Effector memory CD4-positive, alpha-beta T cell (primary cell): ENCODE results near the gene SMAD6.

Source experiments
- DNase-seq, 3 donors: peaks; one replicate each; pipeline ENCODE4 v3.0.0-alpha.2; 2020
- H3K27ac ChIP-seq: 2 replicates; pipeline ENCODE4 v1.7.0; 2013; ENCODE audit warnings: mild to moderate bottlenecking, low read length, moderate library complexity; ENCODE audit not compliant: insufficient read depth, poor library complexity, severe bottlenecking
- H3K27me3 ChIP-seq: replicated peaks from 2 replicates; pipeline ENCODE4 v1.7.0; 2013; ENCODE audit warnings: mild to moderate bottlenecking, low read length; ENCODE audit not compliant: insufficient read depth, control insufficient read depth, poor library complexity, severe bottlenecking
- H3K36me3 ChIP-seq: 2 replicates; pipeline ENCODE4 v1.7.0; 2013; ENCODE audit warnings: mild to moderate bottlenecking, low read length, moderate library complexity; ENCODE audit not compliant: control insufficient read depth, insufficient read depth
- H3K4me1 ChIP-seq: 2 replicates; pipeline ENCODE4 v1.7.0; 2013; ENCODE audit warnings: low read length, mild to moderate bottlenecking; ENCODE audit not compliant: control insufficient read depth, insufficient read depth, poor library complexity, severe bottlenecking
- H3K4me3 ChIP-seq: 2 replicates; pipeline ENCODE4 v1.7.0; 2013; ENCODE audit warnings: low read length, low read depth, mild to moderate bottlenecking; ENCODE audit not compliant: insufficient read depth, poor library complexity, severe bottlenecking
- H3K9me3 ChIP-seq: 2 replicates; pipeline ENCODE4 v1.7.0; 2013; ENCODE audit warnings: mild to moderate bottlenecking, low read length, moderate library complexity; ENCODE audit not compliant: control insufficient read depth

The SMAD6 gene

DNA sequence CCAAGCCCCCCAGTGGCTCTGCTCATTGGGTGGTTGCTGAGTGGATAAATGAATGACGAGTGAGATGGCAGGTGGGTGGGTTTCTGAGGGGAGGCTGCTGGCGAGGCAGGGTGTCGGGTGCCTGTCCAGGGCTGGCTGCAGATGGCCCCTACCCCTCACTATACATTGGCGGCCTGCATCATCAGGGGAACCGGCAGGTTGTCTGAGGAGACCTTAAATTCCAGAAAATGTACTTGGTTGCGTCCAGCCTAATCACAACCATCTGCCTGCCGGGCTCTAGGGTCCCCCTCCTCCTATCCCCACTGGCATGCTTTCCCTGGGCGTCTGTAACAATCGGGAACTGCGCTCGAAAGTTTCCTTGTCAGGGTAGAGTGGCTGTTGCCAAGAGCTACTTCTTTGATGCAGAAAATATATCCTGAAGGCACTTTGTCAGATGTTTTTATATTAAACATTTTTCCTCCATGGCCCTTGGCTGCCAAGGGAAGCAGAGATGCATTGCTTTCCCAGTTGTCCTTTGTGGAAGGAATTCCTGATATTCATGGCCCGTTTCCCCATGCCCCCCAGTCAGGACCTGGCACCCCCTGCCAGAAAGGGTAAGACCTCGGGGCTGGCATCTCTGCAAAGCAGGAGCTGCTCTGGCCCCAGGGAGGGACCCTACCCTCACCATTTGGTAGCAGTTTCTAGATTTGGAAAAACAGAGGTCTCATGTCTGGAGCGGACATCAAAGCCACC is 22.9 kb downstream of the SMAD6 start:
- Histone ChIP-seq H3K36me3 (no peaks in the 10 kb centered on the region), H3K27ac (no peak overlapping the region), H3K4me1 (no peaks in the 10 kb centered on the region), H3K4me3 (no peak overlapping the region), H3K9me3 (no peaks in the 10 kb centered on the region), H3K27me3 (no peaks in the 10 kb centered on the region)
- no peak for DNase-seq

DNA sequence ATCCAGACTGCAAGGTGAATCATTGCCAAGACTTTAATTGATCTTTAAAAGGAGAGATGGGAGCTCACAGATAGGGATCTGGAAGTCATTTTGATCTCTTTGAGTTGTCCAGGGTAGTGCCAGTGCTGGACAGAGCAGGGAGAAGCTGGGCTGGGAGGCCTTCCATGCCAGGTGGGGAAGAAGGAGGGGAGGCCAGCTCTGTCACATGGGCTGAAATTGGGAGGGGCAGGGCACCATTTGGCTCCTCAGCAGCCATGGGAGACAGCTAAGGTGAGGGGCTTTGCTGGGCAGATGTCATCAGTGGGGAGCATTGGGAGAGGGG is 23.4 kb downstream of the SMAD6 start:
- Histone ChIP-seq H3K27ac (no peak overlapping the region), H3K4me3 (no peak overlapping the region), H3K27me3 (no peaks in the 10 kb centered on the region), H3K4me1 (no peaks in the 10 kb centered on the region), H3K36me3 (no peaks in the 10 kb centered on the region), H3K9me3 (no peaks in the 10 kb centered on the region)
- no peak for DNase-seq

DNA sequence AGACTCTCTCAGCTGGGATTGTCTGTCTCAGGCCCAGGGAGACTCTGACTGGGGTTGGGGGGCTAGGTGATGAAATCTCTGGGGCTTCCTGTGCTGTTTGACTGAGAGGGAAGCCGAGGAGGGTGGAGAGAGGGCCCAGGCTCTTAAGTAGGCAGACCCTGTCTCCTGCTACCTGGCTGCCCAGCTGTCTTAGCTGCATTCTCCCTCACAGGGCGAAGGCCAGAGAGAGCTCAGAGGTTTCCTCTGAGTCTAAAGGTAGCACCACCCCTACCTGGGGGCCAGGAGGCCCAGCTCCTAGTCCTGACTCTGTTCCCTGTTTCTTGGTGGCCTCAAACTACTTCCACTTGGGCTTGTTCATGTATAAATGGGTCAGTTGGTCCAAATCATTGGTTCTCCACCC is 24.4 kb downstream of the SMAD6 start:
- Histone ChIP-seq H3K36me3 (no peaks in the 10 kb centered on the region), H3K4me3 (no peak overlapping the region), H3K27me3 (no peaks in the 10 kb centered on the region), H3K4me1 (no peaks in the 10 kb centered on the region), H3K27ac (no peak overlapping the region), H3K9me3 (no peaks in the 10 kb centered on the region)
- no peak for DNase-seq

DNA sequence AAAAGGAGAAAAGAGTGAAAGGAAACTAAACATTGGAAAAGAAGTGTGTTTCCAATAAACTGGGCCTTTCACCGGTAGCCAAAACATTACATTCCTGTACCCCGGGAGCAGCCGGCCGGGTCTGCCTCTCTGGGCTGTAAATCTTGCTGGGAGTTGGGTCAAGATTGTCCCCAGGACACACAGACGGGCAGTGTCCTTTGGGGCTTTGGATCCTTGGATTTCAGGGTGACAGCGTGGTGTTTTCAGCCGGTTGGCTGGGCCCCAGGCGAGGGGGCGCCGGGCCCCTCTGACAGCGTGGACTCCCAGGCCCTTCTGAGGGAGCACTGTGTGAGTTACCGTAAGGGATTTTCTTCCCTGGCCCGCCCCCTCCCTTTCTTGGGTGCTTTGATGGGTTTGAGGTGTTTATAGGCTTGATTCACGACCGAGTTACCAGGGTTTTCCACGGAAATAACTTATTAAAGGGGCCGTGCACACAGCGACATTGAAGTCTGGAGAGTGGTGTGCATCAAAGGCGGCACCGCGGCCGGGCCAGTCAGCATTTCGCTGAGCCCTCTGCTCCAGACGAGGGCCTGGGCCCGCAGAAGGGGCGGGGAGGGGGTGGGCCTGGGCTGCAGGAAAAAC is 27.4 kb downstream of the SMAD6 start:
- no peak overlapping the region for H3K27ac ChIP-seq
- H3K4me3 ChIP-seq: no peak overlapping the region
- H3K27me3 ChIP-seq: no peaks in the 10 kb centered on the region
- H3K9me3 ChIP-seq: no peaks in the 10 kb centered on the region
- DNase-seq: no peak
- no peaks in the 10 kb centered on the region for H3K4me1 ChIP-seq
- H3K36me3 ChIP-seq: no peaks in the 10 kb centered on the region

DNA sequence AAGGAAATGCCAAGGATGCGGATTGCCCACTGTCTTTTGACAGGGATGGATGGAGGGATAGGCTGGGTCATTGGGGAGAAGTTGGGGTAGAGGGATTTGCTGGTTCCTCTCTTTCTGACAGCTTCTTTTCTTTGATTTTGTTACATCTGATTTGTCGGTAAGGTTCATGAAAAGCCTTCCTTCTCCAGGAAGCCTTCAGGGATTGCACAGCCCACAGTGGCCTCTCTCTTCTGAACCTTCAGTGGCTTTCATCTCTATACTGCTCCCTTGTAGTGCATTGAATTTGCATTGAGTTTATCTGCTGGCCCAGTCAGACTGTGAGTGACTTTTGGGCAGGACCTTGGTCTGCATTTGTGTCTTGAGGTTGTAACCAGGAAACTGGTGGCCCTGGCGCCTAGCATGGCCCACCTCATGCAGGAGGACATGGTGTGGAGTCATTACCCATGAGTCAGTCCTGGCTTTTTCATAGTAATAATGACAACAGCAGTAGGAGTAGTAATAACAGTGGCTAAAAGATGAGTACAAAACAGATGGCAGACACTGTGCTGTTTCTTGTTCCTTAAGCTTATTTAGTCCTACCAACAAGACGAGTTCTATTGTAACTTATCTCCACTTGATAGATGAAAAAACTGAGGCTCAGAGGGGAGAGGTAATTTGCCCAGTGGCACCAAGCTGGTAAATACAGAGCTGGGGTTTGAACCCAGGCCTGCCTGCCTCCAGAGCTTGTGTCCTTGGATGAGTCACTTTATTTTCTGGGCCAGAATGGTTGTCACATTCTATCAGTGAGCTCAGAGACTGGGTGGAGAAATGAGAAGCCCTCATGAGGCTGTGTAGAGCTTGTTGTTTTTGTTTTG is 28.4 kb downstream of the SMAD6 start:
- Histone ChIP-seq H3K27ac (no peak overlapping the region), H3K9me3 (no peaks in the 10 kb centered on the region), H3K4me3 (no peak overlapping the region), H3K4me1 (no peaks in the 10 kb centered on the region), H3K27me3 (no peaks in the 10 kb centered on the region), H3K36me3 (no peaks in the 10 kb centered on the region)
- DNase-seq: no peak

DNA sequence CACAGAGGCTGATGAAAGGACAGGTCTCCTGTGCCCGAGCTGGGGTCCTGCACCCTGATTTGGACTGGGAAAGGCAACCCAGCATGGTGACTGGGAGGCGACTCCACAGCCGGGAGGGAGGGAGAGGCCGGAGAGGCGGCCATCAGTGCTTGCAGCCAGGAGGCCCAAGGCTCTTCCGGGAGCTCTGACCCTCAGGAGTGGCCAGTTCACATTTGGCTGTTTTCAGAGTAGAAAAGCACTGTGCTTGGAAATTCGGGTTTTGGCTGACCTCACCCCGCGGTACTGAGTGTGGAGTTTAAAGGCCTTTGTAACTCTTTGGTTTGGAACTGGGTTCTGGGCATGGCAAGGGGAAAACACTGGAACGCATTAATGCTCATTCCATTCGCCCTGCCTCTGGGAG is 31.9 kb downstream of the SMAD6 start:
- Histone ChIP-seq H3K9me3 (no peaks in the 10 kb centered on the region), H3K27ac (no peak overlapping the region), H3K36me3 (no peaks in the 10 kb centered on the region), H3K4me3 (no peak overlapping the region), H3K4me1 (no peaks in the 10 kb centered on the region), H3K27me3 (no peaks in the 10 kb centered on the region)
- no peak for DNase-seq

DNA sequence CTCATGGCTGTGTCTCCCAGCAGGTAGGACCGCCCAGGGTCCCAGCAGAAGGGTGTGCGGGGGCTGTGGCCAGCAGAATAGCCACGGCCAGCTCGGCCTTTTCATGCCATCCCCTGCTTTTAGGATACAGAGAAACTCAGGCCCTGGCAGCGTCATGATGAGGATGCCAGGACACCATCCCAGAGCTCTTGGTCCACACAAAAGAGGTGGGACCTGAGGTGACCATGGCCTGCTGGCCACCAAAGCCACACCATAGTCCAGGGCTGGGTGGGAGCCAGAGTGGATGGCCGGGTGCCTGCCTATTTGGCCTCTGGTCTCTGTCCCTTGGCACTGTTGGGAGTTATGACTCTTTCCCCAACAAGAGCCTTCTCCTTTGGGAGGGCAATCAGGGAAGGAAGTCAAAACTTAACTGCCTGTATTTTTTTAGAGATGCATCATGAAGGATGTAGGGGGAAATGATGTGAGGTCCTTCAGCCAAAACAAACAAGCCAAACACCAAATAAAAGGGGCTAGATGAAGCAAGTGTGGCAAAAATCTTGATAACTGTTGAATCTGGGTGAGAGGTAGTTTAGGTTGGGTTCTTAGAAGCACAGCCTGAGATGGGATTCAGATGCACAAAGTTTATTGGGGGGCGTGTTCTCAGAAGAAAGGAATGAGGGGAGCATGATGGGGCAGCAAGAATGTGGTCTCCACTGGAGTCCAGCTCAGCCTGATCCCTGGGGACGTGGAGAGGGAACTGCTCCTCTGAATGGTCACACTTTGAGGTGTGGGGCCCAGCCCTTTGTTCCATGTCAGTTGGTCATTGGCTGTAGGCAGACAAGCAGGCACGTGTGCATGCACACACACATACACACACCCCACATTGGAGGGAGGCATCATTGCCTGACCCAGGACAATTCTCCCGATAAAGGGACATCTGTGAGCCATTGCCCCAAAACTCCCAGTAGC is 33.2 kb downstream of the SMAD6 start:
- DNase-seq: no peak
- H3K4me3 ChIP-seq: no peak overlapping the region

DNA sequence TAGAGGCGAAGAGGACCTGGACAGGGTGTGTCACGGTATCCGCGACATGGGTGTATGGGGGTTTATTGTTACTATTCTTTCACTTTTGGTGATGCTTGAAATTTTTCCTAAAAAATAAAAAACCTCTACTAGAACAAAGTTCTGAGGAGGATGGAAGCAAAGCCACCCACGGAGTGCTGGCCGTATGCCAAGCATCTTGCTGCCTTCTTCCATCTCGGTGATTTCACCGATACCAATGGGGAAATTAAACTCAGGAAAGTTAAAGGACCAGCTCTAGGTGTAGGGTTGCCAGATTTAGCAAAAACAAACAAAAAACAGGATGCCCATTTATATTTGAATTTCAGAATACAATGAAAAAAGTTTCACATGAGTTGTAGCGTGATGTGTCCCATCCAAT is 33.9 kb downstream of the SMAD6 start:
- Histone ChIP-seq H3K4me1 (no peaks in the 10 kb centered on the region), H3K4me3 (no peak overlapping the region), H3K36me3 (no peaks in the 10 kb centered on the region), H3K27me3 (no peaks in the 10 kb centered on the region), H3K27ac (no peak overlapping the region), H3K9me3 (no peaks in the 10 kb centered on the region)
- DNase-seq: no peak

More for the DNA sequence above, 33.2 kb downstream of the SMAD6 start:
- H3K36me3 ChIP-seq: no peaks in the 10 kb centered on the region
- no peaks in the 10 kb centered on the region for H3K4me1 ChIP-seq
- H3K27me3 ChIP-seq: no peaks in the 10 kb centered on the region
- H3K27ac ChIP-seq: no peak overlapping the region
- H3K9me3 ChIP-seq: no peaks in the 10 kb centered on the region

DNA sequence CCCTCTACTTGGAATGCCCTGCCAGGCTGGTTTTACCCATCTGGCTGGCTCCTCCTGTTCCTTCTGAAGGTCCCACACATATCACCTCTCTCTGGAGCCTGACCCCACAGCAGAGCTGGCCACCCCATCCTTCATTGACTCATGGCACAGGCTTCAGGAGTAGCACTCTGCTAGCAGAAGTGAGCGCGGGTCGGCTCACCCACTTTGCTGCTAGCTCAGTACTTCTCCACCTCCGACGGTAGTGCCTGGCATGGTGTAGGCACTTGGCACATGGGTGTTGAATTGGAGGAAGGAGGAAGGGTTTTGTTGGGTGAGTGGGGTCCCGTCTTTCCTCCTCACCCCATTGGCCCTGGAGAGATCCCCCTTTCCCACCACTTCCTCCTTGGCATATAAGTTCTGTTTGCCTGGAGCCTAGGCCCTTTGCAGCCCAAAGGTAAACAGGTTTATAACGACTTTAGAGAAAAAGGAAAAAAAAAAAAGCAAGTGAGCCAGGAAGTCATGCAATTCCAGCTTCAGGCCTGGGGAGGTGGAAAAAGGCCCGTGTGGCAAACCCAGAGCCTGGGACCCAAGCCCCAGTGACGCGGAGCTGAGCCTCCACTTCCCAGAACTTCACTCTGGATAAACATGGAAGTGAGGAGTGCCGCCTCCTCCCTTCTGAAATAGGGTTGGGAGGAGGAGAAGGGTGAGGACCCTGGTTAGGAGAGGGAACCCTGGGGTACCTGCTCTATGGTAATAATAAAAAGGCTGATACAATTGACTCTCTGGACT is 35.4 kb downstream of the SMAD6 start:
- Histone ChIP-seq H3K4me3 (no peak overlapping the region), H3K27me3 (no peaks in the 10 kb centered on the region), H3K4me1 (no peaks in the 10 kb centered on the region)

More for the DNA sequence above, 35.4 kb downstream of the SMAD6 start:
- H3K36me3 ChIP-seq: no peaks in the 10 kb centered on the region
- no peaks in the 10 kb centered on the region for H3K9me3 ChIP-seq
- H3K27ac ChIP-seq: no peak overlapping the region
- DNase-seq: no peak
